Lower leg skin (tissue), 4 donors: ENCODE results near the gene PIEZO2. TPM values are rescaled to one million over a fixed set of nuclear protein-coding genes. Genes with fewer than 3 reads are reported as not detected.

Experiments
- DNase-seq, 2 donors: peaks; one replicate each; pipeline ENCODE4 v3.0.0-alpha.2; 2019; ENCODE audit warnings: low spot score in 2 of 2
- H3K4me3 ChIP-seq: fragments of 200-600 bp; sonication (generic); 2 replicates; pipeline ENCODE4 v1.5.1; 2017; ENCODE audit warnings: mild to moderate bottlenecking, low read depth; ENCODE audit not compliant: poor library complexity, severe bottlenecking
- CTCF ChIP-seq, 3 donors: fragments of 450-650 bp; IDR thresholded peaks; one replicate each; pipeline ENCODE4 v1.5.1; 2016; ENCODE audit warnings: antibody characterized with exemption in 3 of 3, mild to moderate bottlenecking in 3 of 3, moderate library complexity in 2 of 3
- POLR2A ChIP-seq, 2 donors: fragments of 450-650 bp; IDR thresholded peaks; one replicate each; pipeline ENCODE4 v1.6.1; 2016 to 2017; ENCODE audit warnings: antibody characterized with exemption in 2 of 2, mild to moderate bottlenecking in 1 of 2, moderate library complexity in 1 of 2
- WGBS, 2 donors: methylation state at CpG; one replicate each; pipeline ENCODE4 v1.1.5; 2018; 5-methylcytosine and 5-hydroxymethylcytosine counted together
- intact Hi-C: fragments of 100-400 bp; cut with DNase I; formaldehyde crosslinking; loops from one replicate; pipeline ENCODE4 v1.15.0; 2023; ENCODE audit warnings: low total_unique reads
- total RNA-seq, 4 donors: library from RNA; depleted of rRNA; stranded (reverse); fragments of >200 nt; gene quantifications; one replicate each; pipeline ENCODE4 v1.1.0, GENCODE V29; 2016

PIEZO2 gene
- total RNA-seq, 4 donors from 2014 or later = 0.30 to 1.8 (median 0.64) TPM

DNA sequence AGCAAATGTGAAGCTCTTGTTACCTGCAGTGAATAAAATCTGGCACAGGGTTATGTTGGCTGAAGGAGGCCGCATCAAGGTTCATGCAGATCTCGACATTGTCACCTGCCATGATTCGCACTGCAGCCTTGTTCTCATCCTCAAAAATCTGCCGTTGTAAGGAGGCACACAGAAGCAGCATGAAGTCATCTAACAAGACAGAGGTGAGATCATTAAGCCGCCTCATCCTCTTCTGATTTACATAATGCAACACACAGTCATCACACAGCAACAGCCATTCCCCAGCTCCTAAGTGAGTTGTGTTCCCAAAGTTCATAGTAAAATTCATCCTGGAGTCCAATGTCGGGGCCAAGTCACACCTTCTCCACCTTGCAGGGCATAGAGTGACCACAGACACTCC lies 391.4 kb downstream of the PIEZO2 start:
- WGBS, 2 donors = 89 to 90% methylated on average over 6 of the region's 6 CpGs
- intact Hi-C loops = no loop called here

GRCh38 chr18:10757349-10757748 lies 392.0 kb downstream of the PIEZO2 start:
- TF ChIP-seq POLR2A (IDR thresholded peaks at IDR 0.05) (no peak), CTCF (IDR thresholded peaks at IDR 0.05) (no peak)
- no peak overlapping the region for H3K4me3 ChIP-seq
- DNase-seq = no peak
- intact Hi-C loops = no loop called here

More for the DNA sequence above, 391.4 kb downstream of the PIEZO2 start:
- DNase-seq = no peak
- no peak overlapping the region for H3K4me3 ChIP-seq
- no peak for TF ChIP-seq POLR2A (IDR thresholded peaks at IDR 0.05)

- 78 to 85% methylated on average over 1 of the region's 1 CpG for WGBS, 2 donors
- DNase-seq = no peak
- TF ChIP-seq CTCF (IDR thresholded peaks at IDR 0.05) (no peak), POLR2A (IDR thresholded peaks at IDR 0.05) (no peak)
- H3K4me3 ChIP-seq = no peak overlapping the region
- intact Hi-C loops = no loop called here
Measured at GRCh38 chr18:10755855-10756254, 393.5 kb downstream of the PIEZO2 start.

DNA sequence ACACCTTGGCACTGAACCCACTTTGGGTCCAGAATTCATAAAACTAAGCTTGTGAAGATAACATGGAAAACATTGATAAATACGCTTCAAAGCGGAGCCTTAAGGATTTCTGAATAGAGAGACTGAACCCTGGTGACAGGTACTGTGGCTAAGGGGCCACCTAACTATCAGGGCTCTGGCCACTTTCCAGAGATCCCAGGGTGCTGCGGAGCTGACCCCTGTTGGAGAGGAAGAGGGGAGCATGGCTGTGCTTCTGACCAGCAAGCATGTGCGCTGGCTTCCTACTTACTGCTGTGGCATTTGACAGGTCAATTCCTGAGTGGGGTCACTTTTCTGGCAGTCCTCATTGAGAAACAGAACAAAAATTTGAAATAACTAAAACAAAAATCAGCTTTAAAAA lies 395.2 kb downstream of the PIEZO2 start:
- 96 to 97% methylated on average over 4 of the region's 4 CpGs for WGBS, 2 donors
- TF ChIP-seq POLR2A (IDR thresholded peaks at IDR 0.05) (no peak), CTCF (IDR thresholded peaks at IDR 0.05) (no peak)
- no peak for DNase-seq
- intact Hi-C loops = no loop called here
- no peak overlapping the region for H3K4me3 ChIP-seq

- 82 to 83% methylated on average over 8 of the region's 8 CpGs for WGBS, 2 donors
- TF ChIP-seq POLR2A (IDR thresholded peaks at IDR 0.05) (no peak), CTCF (IDR thresholded peaks at IDR 0.05) (no peak)
- no peak overlapping the region for H3K4me3 ChIP-seq
- intact Hi-C loops = no loop called here
- DNase-seq = no peak
Measured at GRCh38 chr18:10752382-10752781, 397.0 kb downstream of the PIEZO2 start.

GRCh38 chr18:10751653-10752052 lies 397.7 kb downstream of the PIEZO2 start:
- TF ChIP-seq POLR2A (IDR thresholded peaks at IDR 0.05) = no peak
- TF ChIP-seq CTCF (IDR thresholded peaks at IDR 0.05) = no peak
- DNase-seq = no peak
- WGBS, 2 donors = 80 to 86% methylated on average over 8 of the region's 8 CpGs
- intact Hi-C loops = no loop called here
- no peak overlapping the region for H3K4me3 ChIP-seq
